ENCODE data around the gene MAPK10.

Gene MAPK10

DNA sequence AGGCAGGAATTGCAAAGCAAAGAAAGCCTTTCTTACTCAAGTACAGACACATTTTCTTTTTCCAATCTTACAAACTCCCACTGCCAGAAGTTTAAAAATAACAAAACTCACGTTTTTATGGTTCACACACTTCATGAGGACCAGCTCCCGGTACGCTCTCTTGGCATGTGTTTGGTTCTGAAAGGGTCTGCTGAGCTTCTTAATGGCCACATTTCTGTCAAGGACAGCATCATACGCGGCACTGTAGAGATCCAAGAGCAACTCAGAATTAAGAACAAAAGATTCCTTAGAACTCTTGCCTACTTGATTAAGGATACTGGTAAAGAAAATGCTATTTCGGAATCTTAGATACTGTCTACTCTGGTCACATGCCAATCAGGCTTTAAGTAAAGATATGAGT lies 252.7 kb downstream of the MAPK10 start:
- no peak overlapping the region for H3K27ac ChIP-seq (ENCODE audit: low read depth, low read length)
- no peak for DNase-seq
- H2BK5ac ChIP-seq (ENCODE audit: low read depth, low read length, poor library complexity), result no peak overlapping the region
- no peak overlapping the region for H3K4me2 ChIP-seq (ENCODE audit: low read length)
- H3K18ac ChIP-seq (ENCODE audit: low read length), result no peak overlapping the region
- no peak overlapping the region for H3K23ac ChIP-seq (ENCODE audit: low read length)
- no peaks in the 10 kb centered on the region for H3K9me3 ChIP-seq (ENCODE audit: insufficient read depth, low read depth, low read length)
- H2BK120ac ChIP-seq (ENCODE audit: insufficient read depth, low read length, poor library complexity), result no peak overlapping the region
- no peak overlapping the region for H2BK12ac ChIP-seq (ENCODE audit: low read length)
- no peak overlapping the region for H3K9ac ChIP-seq (ENCODE audit: low read length)
- no peaks in the 10 kb centered on the region for H3K4me1 ChIP-seq (ENCODE audit: control insufficient read depth in 1 of 2, insufficient read depth in 2 of 2, low read length in 2 of 2)
- H3K36me3 ChIP-seq (ENCODE audit: control insufficient read depth in 1 of 2, insufficient read depth in 2 of 2, low read length in 2 of 2), result no peaks in the 10 kb centered on the region
- no peak overlapping the region for H2AK5ac ChIP-seq (ENCODE audit: low read length)
- H2AFZ ChIP-seq (ENCODE audit: insufficient read depth, low read length, poor library complexity), result no peak overlapping the region
- H3K4ac ChIP-seq (ENCODE audit: low read depth, low read length), result no peak overlapping the region
- no peak overlapping the region for H4K91ac ChIP-seq (ENCODE audit: low read depth, low read length)
- H3K79me2 ChIP-seq (ENCODE audit: control insufficient read depth, insufficient read depth, low read length, poor library complexity), result no peaks in the 10 kb centered on the region
- no peak overlapping the region for H4K8ac ChIP-seq (ENCODE audit: low read depth, low read length)
- no peak overlapping the region for H3K4me3 ChIP-seq (ENCODE audit: low read depth, low read length)
- H3K14ac ChIP-seq (ENCODE audit: low read length), result no peak overlapping the region
- no peaks in the 10 kb centered on the region for H3K27me3 ChIP-seq (ENCODE audit: insufficient read depth, low read length)
- no CpG with 5 or more reads among the region's 6 CpGs for WGBS (ENCODE audit: extremely low coverage, insufficient coverage, insufficient read length)
- no peak overlapping the region for H4K12ac ChIP-seq (ENCODE audit: low read depth, low read length)
- no peaks in the 10 kb centered on the region for H3K79me1 ChIP-seq (ENCODE audit: low read length)

DNA sequence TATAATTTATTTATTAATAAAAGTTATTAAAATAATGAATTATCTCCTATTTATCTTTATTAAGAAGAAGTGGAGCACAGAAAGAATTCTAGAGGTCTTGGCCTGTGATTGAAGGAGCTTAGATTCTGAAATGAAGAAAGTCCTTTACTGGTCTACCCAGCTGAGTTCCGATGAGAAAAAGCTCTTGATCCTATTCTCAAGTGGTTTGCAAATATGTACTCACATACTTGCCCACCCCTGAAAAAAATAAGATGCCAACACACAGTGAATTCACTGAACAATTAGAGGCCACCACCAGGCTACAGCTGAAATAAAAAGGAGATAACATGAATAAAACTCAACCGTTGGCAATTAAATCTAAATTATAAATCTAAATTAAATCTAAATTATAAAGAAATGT lies 253.4 kb downstream of the MAPK10 start:
- H3K79me2 ChIP-seq (ENCODE audit: control insufficient read depth, insufficient read depth, low read length, poor library complexity), result no peaks in the 10 kb centered on the region
- no peak overlapping the region for H3K23ac ChIP-seq (ENCODE audit: low read length)
- no peak overlapping the region for H3K4ac ChIP-seq (ENCODE audit: low read depth, low read length)
- WGBS (ENCODE audit: extremely low coverage, insufficient coverage, insufficient read length), result no CpG with 5 or more reads among the region's 2 CpGs
- H3K4me2 ChIP-seq (ENCODE audit: low read length), result no peak overlapping the region
- no peak overlapping the region for H4K8ac ChIP-seq (ENCODE audit: low read depth, low read length)
- H2BK120ac ChIP-seq (ENCODE audit: insufficient read depth, low read length, poor library complexity), result no peak overlapping the region
- H3K14ac ChIP-seq (ENCODE audit: low read length), result no peak overlapping the region
- no peak overlapping the region for H3K18ac ChIP-seq (ENCODE audit: low read length)
- H3K4me3 ChIP-seq (ENCODE audit: low read depth, low read length), result no peak overlapping the region
- H3K4me1 ChIP-seq (ENCODE audit: control insufficient read depth in 1 of 2, insufficient read depth in 2 of 2, low read length in 2 of 2), result no peaks in the 10 kb centered on the region
- H4K91ac ChIP-seq (ENCODE audit: low read depth, low read length), result no peak overlapping the region
- H2BK5ac ChIP-seq (ENCODE audit: low read depth, low read length, poor library complexity), result no peak overlapping the region
- no peak overlapping the region for H4K12ac ChIP-seq (ENCODE audit: low read depth, low read length)
- H2BK12ac ChIP-seq (ENCODE audit: low read length), result no peak overlapping the region
- H3K9me3 ChIP-seq (ENCODE audit: insufficient read depth, low read depth, low read length), result no peaks in the 10 kb centered on the region
- no peak overlapping the region for H3K9ac ChIP-seq (ENCODE audit: low read length)
- no peak for DNase-seq
- H3K79me1 ChIP-seq (ENCODE audit: low read length), result no peaks in the 10 kb centered on the region
- H3K27ac ChIP-seq (ENCODE audit: low read depth, low read length), result no peak overlapping the region
- H3K36me3 ChIP-seq (ENCODE audit: control insufficient read depth in 1 of 2, insufficient read depth in 2 of 2, low read length in 2 of 2), result no peaks in the 10 kb centered on the region
- no peak overlapping the region for H2AK5ac ChIP-seq (ENCODE audit: low read length)
- H3K27me3 ChIP-seq (ENCODE audit: insufficient read depth, low read length), result no peaks in the 10 kb centered on the region
- H2AFZ ChIP-seq (ENCODE audit: insufficient read depth, low read length, poor library complexity), result no peak overlapping the region

DNA sequence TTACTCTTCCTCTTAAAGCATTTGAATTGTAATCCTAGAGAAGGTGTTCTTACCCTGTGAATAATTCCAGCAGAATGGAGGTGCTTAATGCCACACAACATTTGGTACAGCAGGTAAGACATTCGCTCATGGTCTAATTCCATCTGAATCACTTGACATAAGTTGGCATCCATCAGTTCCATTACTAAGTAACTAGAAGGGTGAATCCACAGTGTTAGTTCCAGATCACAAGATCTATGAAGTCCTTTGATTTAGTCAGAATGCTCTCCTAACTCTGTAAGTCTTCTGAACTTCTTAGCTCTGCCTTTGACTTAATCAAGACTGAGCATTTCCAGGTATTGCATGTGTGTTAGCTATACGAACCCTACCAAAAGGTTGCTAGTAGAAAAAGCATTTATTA lies 258.0 kb downstream of the MAPK10 start:
- Histone ChIP-seq H2BK12ac (ENCODE audit: low read length) (no peak overlapping the region), H3K27me3 (ENCODE audit: insufficient read depth, low read length) (no peaks in the 10 kb centered on the region), H3K9ac (ENCODE audit: low read length) (no peak overlapping the region), H4K91ac (ENCODE audit: low read depth, low read length) (no peak overlapping the region), H2BK5ac (ENCODE audit: low read depth, low read length, poor library complexity) (no peak overlapping the region), H3K27ac (ENCODE audit: low read depth, low read length) (no peak overlapping the region), H3K36me3 (ENCODE audit: control insufficient read depth in 1 of 2, insufficient read depth in 2 of 2, low read length in 2 of 2) (no peaks in the 10 kb centered on the region), H3K4me2 (ENCODE audit: low read length) (no peak overlapping the region), H4K12ac (ENCODE audit: low read depth, low read length) (no peak overlapping the region), H3K14ac (ENCODE audit: low read length) (no peak overlapping the region), H3K4me1 (ENCODE audit: control insufficient read depth in 1 of 2, insufficient read depth in 2 of 2, low read length in 2 of 2) (no peaks in the 10 kb centered on the region), H2BK120ac (ENCODE audit: insufficient read depth, low read length, poor library complexity) (no peak overlapping the region), H3K23ac (ENCODE audit: low read length) (no peak overlapping the region), H3K79me2 (ENCODE audit: control insufficient read depth, insufficient read depth, low read length, poor library complexity) (no peaks in the 10 kb centered on the region), H2AFZ (ENCODE audit: insufficient read depth, low read length, poor library complexity) (no peak overlapping the region), H3K4me3 (ENCODE audit: low read depth, low read length) (no peak overlapping the region), H3K4ac (ENCODE audit: low read depth, low read length) (no peak overlapping the region), H3K18ac (ENCODE audit: low read length) (no peak overlapping the region), H3K79me1 (ENCODE audit: low read length) (no peaks in the 10 kb centered on the region), H2AK5ac (ENCODE audit: low read length) (no peak overlapping the region), H4K8ac (ENCODE audit: low read depth, low read length) (no peak overlapping the region), H3K9me3 (ENCODE audit: insufficient read depth, low read depth, low read length) (no peaks in the 10 kb centered on the region)
- no CpG with 5 or more reads among the region's 2 CpGs for WGBS (ENCODE audit: extremely low coverage, insufficient coverage, insufficient read length)
- no peak for DNase-seq

DNA sequence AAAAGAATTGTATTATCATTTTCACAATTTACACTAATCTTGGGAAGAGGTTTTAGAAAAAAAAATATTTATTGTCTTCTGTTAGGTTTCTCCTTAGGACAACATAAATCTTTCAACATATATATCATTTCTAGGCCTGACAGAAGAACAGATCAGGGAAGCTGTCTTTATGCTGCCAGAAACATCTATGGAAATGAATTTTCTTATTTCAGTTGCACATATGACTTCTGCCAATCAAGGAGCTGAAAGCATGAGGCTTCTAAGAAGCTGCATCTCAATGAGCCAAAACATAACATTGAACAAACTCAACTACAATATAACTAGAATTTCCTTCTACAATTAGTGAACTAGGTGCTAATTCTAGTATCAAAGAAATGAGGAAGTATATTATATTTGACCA lies 258.4 kb downstream of the MAPK10 start:
- no peak overlapping the region for H3K4me3 ChIP-seq (ENCODE audit: low read depth, low read length)
- H2AFZ ChIP-seq (ENCODE audit: insufficient read depth, low read length, poor library complexity), result no peak overlapping the region
- no peaks in the 10 kb centered on the region for H3K36me3 ChIP-seq (ENCODE audit: control insufficient read depth in 1 of 2, insufficient read depth in 2 of 2, low read length in 2 of 2)
- no peak overlapping the region for H2AK5ac ChIP-seq (ENCODE audit: low read length)
- no peak overlapping the region for H4K91ac ChIP-seq (ENCODE audit: low read depth, low read length)
- H2BK120ac ChIP-seq (ENCODE audit: insufficient read depth, low read length, poor library complexity), result no peak overlapping the region
- no peak for DNase-seq
- no peak overlapping the region for H2BK5ac ChIP-seq (ENCODE audit: low read depth, low read length, poor library complexity)
- no peak overlapping the region for H3K27ac ChIP-seq (ENCODE audit: low read depth, low read length)
- no peak overlapping the region for H4K12ac ChIP-seq (ENCODE audit: low read depth, low read length)
- H3K27me3 ChIP-seq (ENCODE audit: insufficient read depth, low read length), result no peaks in the 10 kb centered on the region
- H3K4me2 ChIP-seq (ENCODE audit: low read length), result no peak overlapping the region
- no peaks in the 10 kb centered on the region for H3K79me2 ChIP-seq (ENCODE audit: control insufficient read depth, insufficient read depth, low read length, poor library complexity)
- H3K18ac ChIP-seq (ENCODE audit: low read length), result no peak overlapping the region
- H3K4me1 ChIP-seq (ENCODE audit: control insufficient read depth in 1 of 2, insufficient read depth in 2 of 2, low read length in 2 of 2), result no peaks in the 10 kb centered on the region
- H3K14ac ChIP-seq (ENCODE audit: low read length), result no peak overlapping the region
- no peak overlapping the region for H3K4ac ChIP-seq (ENCODE audit: low read depth, low read length)
- no peak overlapping the region for H3K23ac ChIP-seq (ENCODE audit: low read length)
- H4K8ac ChIP-seq (ENCODE audit: low read depth, low read length), result no peak overlapping the region
- no peaks in the 10 kb centered on the region for H3K79me1 ChIP-seq (ENCODE audit: low read length)
- H3K9ac ChIP-seq (ENCODE audit: low read length), result no peak overlapping the region
- no peak overlapping the region for H2BK12ac ChIP-seq (ENCODE audit: low read length)
- H3K9me3 ChIP-seq (ENCODE audit: insufficient read depth, low read depth, low read length), result no peaks in the 10 kb centered on the region
